ENCODE data around the gene SFXN5.

- TF ChIP-seq CTCF (conservative IDR thresholded peaks at IDR 0.05 in 1 of 2, IDR thresholded peaks at IDR 0.05 in 1 of 2; ENCODE audit: low read depth in 1 of 2, low read length in 2 of 2) (no peak), EZH2 (IDR thresholded peaks at IDR 0.05; ENCODE audit: low read length, missing control alignments) (no peak)
Observed at GRCh38 chr2:72993933-72994280, 77.6 kb downstream of the SFXN5 start.

All from fibroblast of lung (primary cell).